SU-DHL-6 (cell line): Measurements from ENCODE around the gene SLC41A3.

Experiments used
- CTCF ChIP-seq: fragments of 200-600 bp; sonication (generic); IDR thresholded peaks from one replicate; pipeline ENCODE4 v1.5.1; 2017; ENCODE audit warnings: antibody characterized with exemption, mild to moderate bottlenecking, low read length, moderate library complexity; ENCODE audit not compliant: insufficient read depth, poor library complexity, severe bottlenecking
- EZH2phosphoT487 ChIP-seq: fragments of 200-600 bp; sonication (generic), shearing (Covaris generic); conservative IDR thresholded peaks from 2 replicates; pipeline ENCODE4 v1.6.1; 2018; ENCODE audit warnings: mild to moderate bottlenecking, antibody characterized with exemption, low read length, moderate library complexity, mixed read lengths

GRCh38 chr3:126106336-126107202 lies 22.6 kb upstream of the SLC41A3 start:
- TF ChIP-seq CTCF = no peak
- TF ChIP-seq EZH2phosphoT487 = no peak
